NB4 (cell line): ENCODE measurements around the gene AUTS2.

Experiments
- DNase-seq: peaks from one replicate; pipeline ENCODE4 v3.0.0; 2010; ENCODE audit warnings: low read depth
- H3K4me3 ChIP-seq: one replicate; pipeline ENCODE4 v1.5.1; 2011; ENCODE audit warnings: mild to moderate bottlenecking, low read depth, low read length, moderate library complexity
- CTCF ChIP-seq: IDR thresholded peaks from one replicate; pipeline ENCODE4 v1.5.1; 2012; ENCODE audit warnings: low read depth, low read length
- MAX ChIP-seq: IDR thresholded peaks from 2 replicates; pipeline ENCODE4 v1.6.1; 2011; ENCODE audit warnings: low read depth, low read length
- MYC ChIP-seq: IDR thresholded peaks from 2 replicates; pipeline ENCODE4 v1.6.1; 2011; ENCODE audit warnings: low read depth, low read length
- POLR2A ChIP-seq: IDR thresholded peaks from 2 replicates; pipeline ENCODE4 v1.6.1; 2011; ENCODE audit warnings: mild to moderate bottlenecking; ENCODE audit not compliant: insufficient read length; ENCODE audit errors: extremely low read depth

The AUTS2 gene

GRCh38 chr7:69949122-69949521 lies 350.8 kb downstream of the AUTS2 start:
- H3K4me3 ChIP-seq, result no peak overlapping the region
- no peak for TF ChIP-seq CTCF
- no peak for TF ChIP-seq MAX
- no peak for TF ChIP-seq MYC
- no peak for TF ChIP-seq POLR2A
- DNase-seq, result no peak

GRCh38 chr7:69951458-69951857 lies 353.2 kb downstream of the AUTS2 start:
- no peak for TF ChIP-seq MAX
- no peak for TF ChIP-seq CTCF
- TF ChIP-seq POLR2A, result no peak
- no peak for TF ChIP-seq MYC
- no peak for DNase-seq
- H3K4me3 ChIP-seq, result no peak overlapping the region

GRCh38 chr7:69953136-69954067 lies 355.1 kb downstream of the AUTS2 start:
- no peak for DNase-seq
- H3K4me3 ChIP-seq, result no peak overlapping the region
- TF ChIP-seq MYC, result no peak
- TF ChIP-seq CTCF, result no peak
- no peak for TF ChIP-seq POLR2A
- no peak for TF ChIP-seq MAX

- no peak for TF ChIP-seq MAX
- TF ChIP-seq MYC, result no peak
- TF ChIP-seq CTCF, result no peak
- TF ChIP-seq POLR2A, result no peak
- no peak for DNase-seq
- H3K4me3 ChIP-seq, result no peak overlapping the region
These were observed 358.3 kb downstream of the AUTS2 start for GRCh38 chr7:69956541-69956940.

GRCh38 chr7:69957661-69958060 lies 359.4 kb downstream of the AUTS2 start:
- TF ChIP-seq POLR2A (no peak), CTCF (no peak), MAX (no peak), MYC (no peak)
- no peak for DNase-seq
- no peak overlapping the region for H3K4me3 ChIP-seq
